Prostate gland (tissue), 2 donors: ENCODE data around the gene MAP3K8. TPM values are rescaled to one million over a fixed set of nuclear protein-coding genes. Genes with fewer than 3 reads are reported as not detected.

Source experiments
- DNase-seq: peaks from one replicate; pipeline ENCODE4 v3.0.0-alpha.2; 2019; ENCODE audit warnings: low spot score
- H3K27ac ChIP-seq, 2 donors: fragments of 200-600 bp; sonication (generic); 2 replicates each; pipeline ENCODE4 v1.5.1; 2017 to 2019
- H3K27me3 ChIP-seq: fragments of 200-600 bp; sonication (generic); replicated peaks from 2 replicates; pipeline ENCODE4 v1.5.1; 2019; ENCODE audit not compliant: insufficient read depth
- H3K36me3 ChIP-seq, 2 donors: fragments of 200-600 bp; sonication (generic); 1 replicate in 1 of 2; 2 replicates in 1 of 2; pipeline versions ENCODE4 v1.5.1 to v1.8.1; 2017 to 2019
- H3K4me1 ChIP-seq: fragments of 200-600 bp; sonication (generic); replicated peaks from 2 replicates; pipeline ENCODE4 v1.5.1; 2019
- H3K4me3 ChIP-seq, 2 donors: fragments of 200-600 bp; sonication (generic); 2 replicates each; pipeline ENCODE4 v1.5.1; 2017 to 2019
- H3K9me3 ChIP-seq: fragments of 200-600 bp; sonication (generic); 2 replicates; pipeline ENCODE4 v1.5.1; 2017
- POLR2A ChIP-seq: fragments of 450-650 bp; IDR thresholded peaks from one replicate; pipeline ENCODE4 v1.6.1; 2016; ENCODE audit warnings: antibody characterized with exemption, mild to moderate bottlenecking
- POLR2AphosphoS5 ChIP-seq: sonication (generic); formaldehyde crosslinking; IDR thresholded peaks from one replicate; pipeline ENCODE4 v1.6.1; 2017; ENCODE audit warnings: antibody characterized with exemption
- WGBS: methylation state at CpG from one replicate; pipeline ENCODE4 v1.1.5; 2018; 5-methylcytosine and 5-hydroxymethylcytosine counted together
- intact Hi-C: fragments of 100-400 bp; cut with DNase I; formaldehyde crosslinking; loops from one replicate; pipeline ENCODE4 v1.14.2; 2022
- total RNA-seq, 2 donors: library from RNA; depleted of rRNA; stranded (reverse); fragments of >200 nt; gene quantifications; one replicate each; pipeline ENCODE4 v1.1.0, GENCODE V29; 2016
- TF ChIP-seq, protein P1 (sequence below), 4 experiments: fragments of 200-600 bp in 2 of 4; fragments of 450-650 bp in 2 of 4; sonication (generic) in 2 of 4; IDR thresholded peaks; 1 replicate in 3 of 4; 2 replicates in 1 of 4; pipeline ENCODE4 v1.5.1; 2016 to 2019; ENCODE audit warnings: antibody characterized with exemption in 4 of 4, mild to moderate bottlenecking in 2 of 4, moderate library complexity in 2 of 4

The MAP3K8 gene
- total RNA-seq, 2 donors from 2014 or later: 4.7 to 12.2 TPM

DNA sequence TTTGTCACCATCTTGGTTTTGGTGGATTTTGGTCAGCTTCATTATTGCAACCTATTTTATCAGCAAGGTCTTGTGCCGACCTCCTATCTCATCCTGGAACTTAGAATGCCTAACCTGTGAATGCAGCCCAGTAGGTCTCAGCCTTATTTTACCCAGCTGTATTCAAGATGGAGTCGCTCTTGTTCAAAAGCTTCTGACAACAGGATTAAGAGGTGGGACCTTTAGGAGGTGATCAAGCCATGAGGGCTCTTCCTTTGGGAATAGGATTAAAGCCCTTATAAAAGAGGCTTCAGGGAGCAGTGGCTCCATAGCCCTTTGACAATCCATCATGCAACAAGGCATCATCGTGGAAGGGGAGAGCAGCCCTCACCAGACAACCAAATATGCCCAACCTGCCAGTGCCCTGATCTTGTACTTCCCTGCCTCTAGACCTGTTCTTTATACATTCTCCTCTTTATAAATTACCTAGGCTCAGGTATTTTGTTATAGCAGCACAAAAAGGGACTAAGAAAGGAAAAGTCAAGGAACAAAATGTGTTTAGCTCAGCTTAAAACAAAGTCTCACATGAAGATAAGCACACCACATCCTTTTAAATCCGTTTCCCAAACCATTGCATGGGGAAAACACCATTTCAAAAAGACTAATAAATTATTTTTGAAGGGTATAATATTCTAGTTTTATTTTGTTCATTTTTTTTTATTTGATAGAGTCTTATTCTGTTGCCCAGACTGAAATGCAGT is 8.5 kb upstream of the MAP3K8 start:
- Histone ChIP-seq H3K9me3 (no peaks in the 10 kb centered on the region), H3K36me3 (no peaks in the 10 kb centered on the region), H3K27ac (no peak overlapping the region), H3K4me3 (no peak overlapping the region), H3K27me3 (no peaks in the 10 kb centered on the region), H3K4me1 (no peaks in the 10 kb centered on the region)
- 71% methylated on average over 4 of the region's 4 CpGs for WGBS
- no peak for TF ChIP-seq POLR2A
- TF ChIP-seq POLR2AphosphoS5: no peak
- TF ChIP-seq, protein P1, sequence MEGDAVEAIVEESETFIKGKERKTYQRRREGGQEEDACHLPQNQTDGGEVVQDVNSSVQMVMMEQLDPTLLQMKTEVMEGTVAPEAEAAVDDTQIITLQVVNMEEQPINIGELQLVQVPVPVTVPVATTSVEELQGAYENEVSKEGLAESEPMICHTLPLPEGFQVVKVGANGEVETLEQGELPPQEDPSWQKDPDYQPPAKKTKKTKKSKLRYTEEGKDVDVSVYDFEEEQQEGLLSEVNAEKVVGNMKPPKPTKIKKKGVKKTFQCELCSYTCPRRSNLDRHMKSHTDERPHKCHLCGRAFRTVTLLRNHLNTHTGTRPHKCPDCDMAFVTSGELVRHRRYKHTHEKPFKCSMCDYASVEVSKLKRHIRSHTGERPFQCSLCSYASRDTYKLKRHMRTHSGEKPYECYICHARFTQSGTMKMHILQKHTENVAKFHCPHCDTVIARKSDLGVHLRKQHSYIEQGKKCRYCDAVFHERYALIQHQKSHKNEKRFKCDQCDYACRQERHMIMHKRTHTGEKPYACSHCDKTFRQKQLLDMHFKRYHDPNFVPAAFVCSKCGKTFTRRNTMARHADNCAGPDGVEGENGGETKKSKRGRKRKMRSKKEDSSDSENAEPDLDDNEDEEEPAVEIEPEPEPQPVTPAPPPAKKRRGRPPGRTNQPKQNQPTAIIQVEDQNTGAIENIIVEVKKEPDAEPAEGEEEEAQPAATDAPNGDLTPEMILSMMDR (IDR thresholded peaks at IDR 0.05): no peak
- intact Hi-C loops: no loop called here
- DNase-seq: no peak

DNA sequence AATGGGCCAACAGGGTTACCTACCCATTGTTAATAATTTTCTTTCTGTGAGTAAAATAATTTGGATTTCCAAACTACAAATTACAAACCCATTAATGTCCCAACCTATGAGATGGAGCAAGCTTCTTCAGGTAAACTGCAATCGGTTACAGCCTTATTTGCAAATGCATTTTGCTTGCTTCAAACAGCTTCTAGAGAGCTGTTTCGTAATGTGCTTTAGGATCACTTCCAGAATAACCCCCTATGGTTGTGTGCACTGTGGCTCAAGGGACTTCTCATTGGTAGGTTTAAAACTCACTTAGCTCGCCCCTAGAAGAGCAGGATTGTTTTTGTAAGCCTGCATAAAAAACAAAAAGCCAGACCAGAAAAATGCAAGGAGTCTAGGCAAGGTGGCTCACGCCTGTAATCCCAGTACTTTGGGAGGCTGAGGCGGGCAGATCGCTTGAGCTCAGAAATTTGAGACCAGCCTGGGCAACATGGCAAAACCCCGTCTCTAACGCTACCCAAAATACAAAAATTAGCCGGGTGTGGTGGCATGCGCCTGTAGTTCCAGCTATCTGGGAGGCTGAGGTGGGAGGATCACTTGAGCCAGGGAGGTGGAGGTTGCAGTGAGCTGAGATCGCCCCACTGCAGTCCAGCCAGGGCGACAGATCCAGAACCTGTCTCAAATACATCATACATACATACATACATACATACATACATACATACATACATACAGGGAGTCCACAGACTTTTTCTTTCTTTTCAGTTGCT is 3.3 kb upstream of the MAP3K8 start:
- Histone ChIP-seq H3K4me3 (no peak overlapping the region), H3K9me3 (no peaks in the 10 kb centered on the region), H3K36me3 (no peaks in the 10 kb centered on the region), H3K27ac (no peak overlapping the region), H3K4me1 (peaks cover 2% of the 10 kb centered on the region), H3K27me3 (no peaks in the 10 kb centered on the region)
- no peak for DNase-seq
- WGBS: 92% methylated on average over 12 of the region's 12 CpGs
- intact Hi-C loops: no loop called here
- TF ChIP-seq, protein P1 (IDR thresholded peaks at IDR 0.05): no peak
- TF ChIP-seq POLR2AphosphoS5 (no peak), POLR2A (no peak)

DNA sequence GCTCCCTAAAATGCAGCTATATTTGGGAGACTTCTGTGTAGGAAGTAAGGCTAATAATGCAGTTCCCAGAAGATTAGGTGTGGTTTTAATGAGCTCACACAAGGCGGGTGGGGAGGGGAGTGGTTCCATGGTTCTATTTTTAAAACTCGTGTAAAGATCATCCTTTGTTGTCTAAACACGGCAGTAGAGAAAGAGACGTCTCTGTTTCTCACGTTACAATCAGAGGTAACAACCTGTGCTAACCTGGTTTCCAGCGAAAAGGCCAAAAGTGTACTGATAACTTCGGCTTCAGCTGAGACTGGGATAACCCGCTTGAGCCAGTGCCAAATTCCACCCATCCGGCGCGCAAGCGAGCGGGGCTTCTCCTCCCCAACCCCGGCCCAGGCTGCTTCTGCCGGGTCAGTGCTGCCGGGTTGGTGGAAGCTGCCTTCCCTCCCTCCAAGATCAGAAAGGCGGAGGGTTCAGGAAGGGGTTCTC is 2.5 kb upstream of the MAP3K8 start:
- no peak for DNase-seq
- Histone ChIP-seq H3K36me3 (no peaks in the 10 kb centered on the region), H3K4me1 (peaks cover 2% of the 10 kb centered on the region), H3K27ac (no peak overlapping the region), H3K27me3 (no peaks in the 10 kb centered on the region), H3K4me3 (no peak overlapping the region), H3K9me3 (no peaks in the 10 kb centered on the region)
- TF ChIP-seq POLR2A: no peak
- TF ChIP-seq, protein P1 (IDR thresholded peaks at IDR 0.05): no peak
- TF ChIP-seq POLR2AphosphoS5: no peak
- intact Hi-C loops: no loop called here
- WGBS: 27% methylated on average over 17 of the region's 17 CpGs

DNA sequence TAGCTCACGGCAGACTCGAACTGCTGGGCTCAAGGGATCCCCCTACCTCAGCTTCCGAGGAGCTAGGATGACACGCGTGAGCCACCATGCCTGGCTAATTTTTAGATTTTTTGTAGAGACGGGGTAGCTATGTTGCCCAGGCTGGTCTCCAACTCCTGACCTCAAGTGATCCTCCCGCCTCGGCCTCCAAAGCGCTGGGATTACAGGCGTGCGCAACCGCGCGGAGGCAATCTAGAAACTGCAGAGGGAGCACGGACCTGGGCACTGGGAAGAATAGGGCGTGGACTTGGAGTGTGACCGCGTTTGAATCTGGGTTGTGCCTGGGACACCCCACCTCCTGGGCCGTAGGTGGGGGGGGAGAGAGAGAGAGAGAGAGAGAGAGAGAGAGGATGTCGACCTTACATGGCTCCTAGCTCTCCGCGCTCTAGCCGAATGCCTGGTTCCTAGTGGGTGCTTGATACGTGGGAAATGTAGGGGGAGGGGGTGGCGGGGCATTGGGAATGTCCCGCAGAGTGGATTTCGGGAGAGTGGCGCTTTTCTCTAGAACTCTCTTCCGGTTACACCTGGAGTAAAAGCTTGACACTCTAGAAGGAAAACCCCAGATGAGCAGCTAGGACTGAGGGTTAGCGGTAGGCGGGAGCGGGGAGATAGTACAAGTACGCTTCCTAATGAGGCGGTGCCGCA is 1.2 kb upstream of the MAP3K8 start:
- WGBS: 38% methylated on average over 35 of the region's 35 CpGs
- Histone ChIP-seq H3K27ac (peak overlapping the region; percentile 91 to 96), H3K36me3 (no peaks in the 10 kb centered on the region), H3K4me1 (peaks cover 2% of the 10 kb centered on the region), H3K4me3 (peak overlapping the region; percentile 82 to 84), H3K9me3 (no peaks in the 10 kb centered on the region), H3K27me3 (no peaks in the 10 kb centered on the region)
- DNase-seq: no peak
- intact Hi-C loops: no loop called here
- no peak for TF ChIP-seq POLR2AphosphoS5
- TF ChIP-seq, protein P1 (IDR thresholded peaks at IDR 0.05): peak in 1 of 4 experiments; percentile 20
